ENCODE results near the gene PLCB1. TPM values are rescaled to one million over a fixed set of nuclear protein-coding genes. Genes with fewer than 3 reads are reported as not detected.

The PLCB1 gene
- total RNA-seq, 1 donor from 2014 or later: 7.3 TPM

DNA sequence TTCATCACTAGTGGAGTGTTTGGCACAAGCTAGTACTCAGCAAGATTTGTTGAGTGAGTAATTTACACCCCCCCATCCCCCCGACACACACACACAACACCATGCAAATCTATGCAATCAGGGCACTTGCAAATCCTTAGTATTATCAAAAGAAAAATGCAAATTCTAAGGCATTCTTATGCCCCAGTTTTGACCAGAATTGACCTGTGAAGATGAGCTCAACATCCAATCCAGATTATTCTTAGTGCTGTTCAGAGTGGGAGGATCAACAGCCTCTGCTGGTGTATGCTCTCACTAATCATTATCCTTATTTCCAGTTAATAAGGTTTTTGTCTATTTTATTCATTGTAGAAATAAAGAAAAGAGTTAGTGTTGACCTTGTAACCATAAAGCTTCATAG is 185.4 kb downstream of the PLCB1 start:
- intact Hi-C loops (cut with DNase I): no loop called here
- no peak for DNase-seq (ENCODE audit: low spot score)

DNA sequence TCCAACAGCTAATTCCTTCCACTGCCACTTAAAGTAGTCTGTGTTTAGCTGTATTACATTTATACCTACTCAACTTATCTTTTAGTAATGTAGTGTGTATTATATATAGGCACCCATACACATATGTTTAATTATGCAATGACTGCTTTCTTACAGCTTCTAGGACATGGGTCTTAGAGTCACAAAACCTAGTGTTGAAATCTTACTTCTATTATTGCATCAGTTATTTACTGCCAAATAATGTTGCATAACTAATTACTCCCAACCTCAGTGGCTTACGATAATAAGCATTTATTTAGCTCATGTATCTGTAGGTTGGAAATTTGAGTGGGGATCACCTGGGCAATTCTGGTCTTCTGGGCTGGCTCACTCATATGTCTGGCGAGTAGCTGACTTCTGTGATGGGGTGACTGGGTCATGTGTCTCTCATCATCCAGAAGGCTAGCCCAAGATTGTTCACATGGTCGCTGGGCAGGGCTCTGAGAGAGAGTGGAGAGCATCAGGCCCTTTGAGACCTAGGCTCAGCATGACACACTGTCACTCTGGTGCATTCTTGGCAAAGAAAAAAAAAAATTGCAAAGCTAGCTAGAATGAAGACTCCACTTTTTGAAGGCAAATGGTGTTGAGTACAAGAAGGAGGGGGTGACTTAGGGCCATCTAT is 187.0 kb downstream of the PLCB1 start:
- intact Hi-C loops (cut with DNase I): no loop called here
- DNase-seq (ENCODE audit: low spot score): no peak

DNA sequence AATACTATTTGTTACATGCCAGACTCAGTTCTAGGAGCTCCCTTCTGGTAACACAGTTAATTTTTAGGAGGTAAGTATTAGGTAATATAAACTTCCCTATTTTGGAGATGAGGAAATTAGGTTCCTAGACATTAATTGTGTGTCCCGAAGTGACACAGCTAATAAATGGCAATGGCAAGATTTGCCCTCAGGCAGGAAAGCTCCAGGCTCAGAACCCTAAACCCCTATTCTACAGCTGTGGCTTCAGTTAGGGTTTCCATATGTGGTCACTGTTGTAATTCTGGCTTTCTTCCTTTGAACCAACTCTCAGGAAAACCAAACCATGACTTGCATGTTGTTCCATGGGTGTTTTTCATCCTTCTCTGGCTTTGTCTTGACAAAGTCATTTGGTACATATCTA is 188.2 kb downstream of the PLCB1 start:
- DNase-seq (ENCODE audit: low spot score): no peak
- intact Hi-C loops (cut with DNase I): no loop called here

DNA sequence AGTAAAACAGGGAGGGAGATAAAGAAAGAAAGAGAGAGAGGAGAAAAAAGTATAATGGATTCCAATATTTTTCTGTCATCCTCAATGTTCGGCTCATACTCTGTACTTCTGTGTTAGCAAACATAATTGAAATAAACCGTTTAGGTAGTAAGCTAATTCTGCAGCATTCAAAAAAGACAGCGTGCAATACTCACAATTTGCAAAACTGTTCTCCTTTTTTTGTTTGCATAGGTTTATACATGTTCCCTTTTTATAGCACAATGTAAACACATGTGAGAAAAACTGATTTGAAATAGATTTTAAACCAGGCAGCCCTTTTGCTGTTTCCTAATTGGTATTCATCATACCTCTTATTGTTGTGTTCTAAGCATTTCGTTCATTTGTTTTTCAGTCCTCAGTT is 188.9 kb downstream of the PLCB1 start:
- no peak for DNase-seq (ENCODE audit: low spot score)
- intact Hi-C loops (cut with DNase I): no loop called here

DNA sequence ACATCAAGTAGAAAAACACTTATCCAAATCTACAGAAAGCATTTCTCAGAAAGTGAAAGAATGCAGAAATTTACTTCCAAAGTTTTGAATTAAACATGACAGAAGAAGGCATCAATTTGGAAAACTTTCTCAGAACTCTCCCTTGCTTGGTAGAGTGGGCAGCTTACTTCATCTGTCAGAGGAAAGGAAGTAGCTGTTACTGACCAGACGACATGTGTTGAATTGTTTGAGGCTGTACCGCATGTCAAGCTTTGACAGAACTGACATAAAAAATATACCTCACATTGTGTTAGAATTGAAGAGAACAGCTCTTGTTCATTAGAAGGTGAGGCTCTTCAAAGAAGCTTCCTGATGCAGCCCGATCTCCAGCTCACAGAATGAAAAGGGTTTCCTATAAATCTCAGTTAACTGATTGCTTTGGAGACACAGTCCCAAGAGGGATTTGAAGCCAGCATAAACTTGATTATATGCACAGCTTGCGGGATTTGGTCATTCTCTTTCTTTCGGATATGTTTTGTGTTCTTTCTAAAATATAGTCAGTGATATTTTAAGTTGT is 190.7 kb downstream of the PLCB1 start:
- no peak for DNase-seq (ENCODE audit: low spot score)
- intact Hi-C loops (cut with DNase I): no loop called here

DNA sequence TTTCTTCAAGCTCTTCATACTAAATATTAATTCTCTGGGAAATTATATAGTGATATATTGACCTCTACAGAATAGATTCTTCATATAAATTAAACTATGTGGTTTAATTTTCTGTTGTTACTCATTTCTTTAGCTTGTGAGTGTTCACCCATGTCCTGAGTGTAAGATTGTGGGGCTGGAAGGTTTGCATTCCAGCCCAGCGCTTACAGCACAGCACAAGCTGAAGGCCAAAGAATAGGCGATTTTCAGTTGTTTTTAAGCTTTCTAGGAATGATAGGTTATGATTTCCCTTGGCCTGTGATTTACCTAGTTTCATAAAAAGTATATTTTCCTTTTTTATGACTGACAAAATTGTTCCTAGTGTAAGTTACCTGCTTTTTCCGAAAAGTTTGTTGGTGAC is 194.1 kb downstream of the PLCB1 start:
- intact Hi-C loops (cut with DNase I): no loop called here
- DNase-seq (ENCODE audit: low spot score): no peak

- intact Hi-C loops (cut with DNase I): no loop called here
- no peak for DNase-seq (ENCODE audit: low spot score)
These were observed 194.8 kb downstream of the PLCB1 start for GRCh38 chr20:8326899-8327298.

GRCh38 chr20:8328189-8328588 is 196.1 kb downstream of the PLCB1 start:
- DNase-seq (ENCODE audit: low spot score): no peak
- intact Hi-C loops (cut with DNase I): no loop called here

GRCh38 chr20:8330319-8330784 is 198.3 kb downstream of the PLCB1 start:
- intact Hi-C loops (cut with DNase I): no loop called here
- DNase-seq (ENCODE audit: low spot score): no peak

GRCh38 chr20:8330785-8331695 is 199.0 kb downstream of the PLCB1 start:
- DNase-seq (ENCODE audit: low spot score): no peak
- intact Hi-C loops (cut with DNase I): no loop called here

DNA sequence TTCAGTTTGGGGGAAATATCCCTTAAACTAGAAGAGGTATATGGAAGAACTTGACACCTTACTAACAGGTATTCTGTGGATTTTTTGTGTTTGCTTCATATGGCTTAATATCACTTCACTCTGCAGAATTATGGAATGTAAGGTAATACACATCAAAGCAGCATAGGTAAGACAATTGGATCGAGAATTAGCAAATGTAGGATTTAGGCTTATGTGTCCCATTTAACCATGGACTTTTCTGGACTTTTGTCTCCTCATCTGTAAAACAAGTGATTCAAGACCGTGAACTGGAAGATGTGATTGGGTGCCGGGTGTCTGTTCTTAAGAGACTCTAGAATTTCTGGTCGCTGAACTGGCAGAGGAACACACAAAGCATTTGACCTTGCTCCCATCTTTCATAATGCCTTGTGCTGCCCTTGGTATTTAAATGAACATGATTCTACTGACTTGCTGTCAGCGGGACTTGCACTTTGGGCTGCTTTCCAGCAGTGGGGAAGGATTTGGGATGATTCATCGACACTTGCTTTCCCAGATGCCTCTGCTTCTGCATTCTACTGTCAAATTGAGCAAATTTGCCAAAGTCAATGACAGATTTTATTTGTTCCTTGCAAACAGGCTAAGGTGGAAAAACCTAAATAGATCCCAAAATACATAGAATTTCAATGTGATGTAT is 199.8 kb downstream of the PLCB1 start:
- intact Hi-C loops (cut with DNase I): no loop called here

GRCh38 chr20:8334641-8335040 is 202.6 kb downstream of the PLCB1 start:
- intact Hi-C loops (cut with DNase I): no loop called here
- no peak for DNase-seq (ENCODE audit: low spot score)

More for the DNA sequence above, 199.8 kb downstream of the PLCB1 start:
- no peak for DNase-seq (ENCODE audit: low spot score)

DNA sequence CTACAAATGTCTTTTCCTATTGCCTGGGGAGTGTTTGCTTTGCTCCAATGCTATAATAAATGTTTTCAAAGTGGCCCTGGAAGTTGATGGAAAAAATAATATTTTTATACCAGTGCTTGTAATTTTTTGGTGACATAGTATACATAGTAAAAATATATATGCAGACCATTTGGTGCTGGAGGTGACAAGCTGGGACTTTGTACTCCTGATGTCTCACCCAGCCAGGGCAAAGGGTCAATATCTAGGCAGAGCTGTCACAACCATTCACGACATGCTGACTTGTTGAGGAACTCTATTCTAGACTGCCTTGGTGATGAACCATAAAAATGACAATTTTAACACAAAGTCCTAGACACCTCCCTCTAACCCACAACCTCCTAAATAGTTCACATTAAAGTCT is 203.0 kb downstream of the PLCB1 start:
- intact Hi-C loops (cut with DNase I): no loop called here
- DNase-seq (ENCODE audit: low spot score): no peak

GRCh38 chr20:8335495-8336195 is 203.6 kb downstream of the PLCB1 start:
- intact Hi-C loops (cut with DNase I): no loop called here
- no peak for DNase-seq (ENCODE audit: low spot score)

DNA sequence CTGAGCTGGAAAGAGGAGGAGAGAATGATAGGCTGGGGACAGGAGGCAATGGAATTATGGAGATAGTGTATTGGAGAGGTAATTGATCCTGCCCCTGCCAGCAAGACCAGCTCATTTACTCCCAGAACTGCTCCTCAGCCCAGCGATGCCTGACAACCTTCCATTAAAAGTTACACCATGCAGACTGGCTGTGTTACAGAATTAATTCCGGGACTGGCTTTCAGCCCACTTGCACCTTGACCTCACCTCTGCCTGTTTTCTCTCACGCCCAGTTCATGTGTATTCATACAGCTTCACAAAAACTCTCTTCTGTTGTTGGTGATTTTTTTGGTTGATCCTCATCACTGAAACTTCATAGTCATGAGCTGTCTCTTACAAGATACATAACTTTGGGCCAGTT is 207.3 kb downstream of the PLCB1 start:
- intact Hi-C loops (cut with DNase I): no loop called here
- no peak for DNase-seq (ENCODE audit: low spot score)

GRCh38 chr20:8342391-8342790 is 210.3 kb downstream of the PLCB1 start:
- no peak for DNase-seq (ENCODE audit: low spot score)
- intact Hi-C loops (cut with DNase I): no loop called here

DNA sequence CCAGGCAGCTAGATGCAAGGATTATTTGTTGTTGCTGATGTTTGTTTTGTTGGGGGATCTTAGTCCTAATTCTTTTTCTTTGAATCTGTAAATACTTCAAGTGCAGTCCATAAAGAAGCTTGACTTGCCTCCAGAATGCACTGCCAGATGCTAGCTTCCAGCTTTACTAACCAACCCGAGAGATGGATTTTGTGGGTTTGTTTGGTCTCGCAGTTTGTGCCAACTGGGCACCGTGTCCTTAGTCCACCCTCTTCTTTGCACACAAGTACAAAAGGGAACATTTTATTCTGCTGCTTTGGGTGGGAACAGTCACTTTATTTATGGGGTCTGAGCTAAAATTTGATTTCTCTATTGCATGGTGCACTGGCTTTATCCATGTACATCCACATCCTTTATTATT is 212.0 kb downstream of the PLCB1 start:
- intact Hi-C loops (cut with DNase I): no loop called here
- DNase-seq (ENCODE audit: low spot score): no peak

GRCh38 chr20:8344631-8345030 is 212.6 kb downstream of the PLCB1 start:
- no peak for DNase-seq (ENCODE audit: low spot score)
- intact Hi-C loops (cut with DNase I): no loop called here

- intact Hi-C loops (cut with DNase I): no loop called here
These were observed 214.7 kb downstream of the PLCB1 start for GRCh38 chr20:8346700-8347270.

More at GRCh38 chr20:8346700-8347270, 214.7 kb downstream of the PLCB1 start:
- DNase-seq (ENCODE audit: low spot score): no peak

Data from cardiac septum (tissue), 1 donor.